ENCODE results near the gene SAMD4A.

SAMD4A gene

GRCh38 chr14:54631016-54631415 lies 64.1 kb downstream of the SAMD4A start:
- Histone ChIP-seq H3K4me1 (ENCODE audit: insufficient read depth, insufficient read length) (no peaks in the 10 kb centered on the region), H3K9ac (ENCODE audit: insufficient read length, low read depth) (no peak overlapping the region), H3K27me3 (ENCODE audit: insufficient read depth, insufficient read length) (no peaks in the 10 kb centered on the region), H3K4me3 (ENCODE audit: insufficient read length, low read depth) (no peak overlapping the region), H3K36me3 (ENCODE audit: insufficient read depth, insufficient read length, low read length) (peaks cover 9% of the 10 kb centered on the region), H3K9me3 (ENCODE audit: insufficient read depth, low read length) (peaks cover 10% of the 10 kb centered on the region)
- DNase-seq (ENCODE audit: low read depth, low spot score) = no peak
- TF ChIP-seq ZNF274 (IDR thresholded peaks at IDR 0.05; ENCODE audit: low read depth, low read length) (no peak), SUZ12 (IDR thresholded peaks at IDR 0.05; ENCODE audit: extremely low read depth, insufficient read depth, insufficient read length) (no peak), YY1 (IDR thresholded peaks at IDR 0.05; ENCODE audit: insufficient read depth, insufficient read length) (no peak)

GRCh38 chr14:54632452-54632851 lies 65.5 kb downstream of the SAMD4A start:
- Histone ChIP-seq H3K36me3 (ENCODE audit: insufficient read depth, insufficient read length, low read length) (peaks cover 9% of the 10 kb centered on the region), H3K9ac (ENCODE audit: insufficient read length, low read depth) (no peak overlapping the region), H3K4me1 (ENCODE audit: insufficient read depth, insufficient read length) (no peaks in the 10 kb centered on the region), H3K27me3 (ENCODE audit: insufficient read depth, insufficient read length) (no peaks in the 10 kb centered on the region), H3K9me3 (ENCODE audit: insufficient read depth, low read length) (peaks cover 10% of the 10 kb centered on the region), H3K4me3 (ENCODE audit: insufficient read length, low read depth) (no peak overlapping the region)
- no peak for DNase-seq (ENCODE audit: low read depth, low spot score)
- TF ChIP-seq SUZ12 (IDR thresholded peaks at IDR 0.05; ENCODE audit: extremely low read depth, insufficient read depth, insufficient read length) = no peak
- no peak for TF ChIP-seq YY1 (IDR thresholded peaks at IDR 0.05; ENCODE audit: insufficient read depth, insufficient read length)
- no peak for TF ChIP-seq ZNF274 (IDR thresholded peaks at IDR 0.05; ENCODE audit: low read depth, low read length)

- no peak overlapping the region for H3K4me3 ChIP-seq (ENCODE audit: insufficient read length, low read depth)
- no peaks in the 10 kb centered on the region for H3K4me1 ChIP-seq (ENCODE audit: insufficient read depth, insufficient read length)
- peaks cover 10% of the 10 kb centered on the region for H3K9me3 ChIP-seq (ENCODE audit: insufficient read depth, low read length)
- no peak for DNase-seq (ENCODE audit: low read depth, low spot score)
- H3K27me3 ChIP-seq (ENCODE audit: insufficient read depth, insufficient read length) = no peaks in the 10 kb centered on the region
- H3K9ac ChIP-seq (ENCODE audit: insufficient read length, low read depth) = no peak overlapping the region
- H3K36me3 ChIP-seq (ENCODE audit: insufficient read depth, insufficient read length, low read length) = peaks cover 10% of the 10 kb centered on the region
- TF ChIP-seq YY1 (IDR thresholded peaks at IDR 0.05; ENCODE audit: insufficient read depth, insufficient read length) = no peak
- TF ChIP-seq SUZ12 (IDR thresholded peaks at IDR 0.05; ENCODE audit: extremely low read depth, insufficient read depth, insufficient read length) = no peak
- TF ChIP-seq ZNF274 (IDR thresholded peaks at IDR 0.05; ENCODE audit: low read depth, low read length) = no peak
Observed at GRCh38 chr14:54633076-54633475, 66.1 kb downstream of the SAMD4A start.

- Histone ChIP-seq H3K9ac (ENCODE audit: insufficient read length, low read depth) (no peak overlapping the region), H3K4me1 (ENCODE audit: insufficient read depth, insufficient read length) (no peaks in the 10 kb centered on the region), H3K27me3 (ENCODE audit: insufficient read depth, insufficient read length) (no peaks in the 10 kb centered on the region), H3K36me3 (ENCODE audit: insufficient read depth, insufficient read length, low read length) (peaks cover 6% of the 10 kb centered on the region), H3K4me3 (ENCODE audit: insufficient read length, low read depth) (no peak overlapping the region), H3K9me3 (ENCODE audit: insufficient read depth, low read length) (peaks cover under 1% of the 10 kb centered on the region; the same call in 1 of the 2 replicates)
- no peak for DNase-seq (ENCODE audit: low read depth, low spot score)
- no peak for TF ChIP-seq ZNF274 (IDR thresholded peaks at IDR 0.05; ENCODE audit: low read depth, low read length)
- TF ChIP-seq SUZ12 (IDR thresholded peaks at IDR 0.05; ENCODE audit: extremely low read depth, insufficient read depth, insufficient read length) = no peak
- TF ChIP-seq YY1 (IDR thresholded peaks at IDR 0.05; ENCODE audit: insufficient read depth, insufficient read length) = no peak
Observed at GRCh38 chr14:54637270-54638134, 70.6 kb downstream of the SAMD4A start.

- DNase-seq (ENCODE audit: low read depth, low spot score) = no peak
- Histone ChIP-seq H3K4me1 (ENCODE audit: insufficient read depth, insufficient read length) (no peaks in the 10 kb centered on the region), H3K9me3 (ENCODE audit: insufficient read depth, low read length) (no peaks in the 10 kb centered on the region), H3K9ac (ENCODE audit: insufficient read length, low read depth) (no peak overlapping the region), H3K36me3 (ENCODE audit: insufficient read depth, insufficient read length, low read length) (peaks cover 9% of the 10 kb centered on the region), H3K27me3 (ENCODE audit: insufficient read depth, insufficient read length) (no peaks in the 10 kb centered on the region), H3K4me3 (ENCODE audit: insufficient read length, low read depth) (no peak overlapping the region)
- no peak for TF ChIP-seq SUZ12 (IDR thresholded peaks at IDR 0.05; ENCODE audit: extremely low read depth, insufficient read depth, insufficient read length)
- no peak for TF ChIP-seq ZNF274 (IDR thresholded peaks at IDR 0.05; ENCODE audit: low read depth, low read length)
- TF ChIP-seq YY1 (IDR thresholded peaks at IDR 0.05; ENCODE audit: insufficient read depth, insufficient read length) = no peak
Observed at GRCh38 chr14:54638135-54638446, 71.2 kb downstream of the SAMD4A start.

- Histone ChIP-seq H3K4me3 (ENCODE audit: insufficient read length, low read depth) (no peak overlapping the region), H3K36me3 (ENCODE audit: insufficient read depth, insufficient read length, low read length) (peaks cover 9% of the 10 kb centered on the region), H3K27me3 (ENCODE audit: insufficient read depth, insufficient read length) (no peaks in the 10 kb centered on the region), H3K9ac (ENCODE audit: insufficient read length, low read depth) (no peak overlapping the region), H3K4me1 (ENCODE audit: insufficient read depth, insufficient read length) (no peaks in the 10 kb centered on the region), H3K9me3 (ENCODE audit: insufficient read depth, low read length) (no peaks in the 10 kb centered on the region)
- TF ChIP-seq YY1 (IDR thresholded peaks at IDR 0.05; ENCODE audit: insufficient read depth, insufficient read length) (no peak), SUZ12 (IDR thresholded peaks at IDR 0.05; ENCODE audit: extremely low read depth, insufficient read depth, insufficient read length) (no peak), ZNF274 (IDR thresholded peaks at IDR 0.05; ENCODE audit: low read depth, low read length) (no peak)
- DNase-seq (ENCODE audit: low read depth, low spot score) = no peak
Observed at GRCh38 chr14:54639611-54640010, 72.7 kb downstream of the SAMD4A start.

GRCh38 chr14:54640506-54640905 lies 73.6 kb downstream of the SAMD4A start:
- no peaks in the 10 kb centered on the region for H3K4me1 ChIP-seq (ENCODE audit: insufficient read depth, insufficient read length)
- no peaks in the 10 kb centered on the region for H3K9me3 ChIP-seq (ENCODE audit: insufficient read depth, low read length)
- no peak overlapping the region for H3K9ac ChIP-seq (ENCODE audit: insufficient read length, low read depth)
- TF ChIP-seq YY1 (IDR thresholded peaks at IDR 0.05; ENCODE audit: insufficient read depth, insufficient read length) = no peak
- TF ChIP-seq SUZ12 (IDR thresholded peaks at IDR 0.05; ENCODE audit: extremely low read depth, insufficient read depth, insufficient read length) = no peak
- H3K4me3 ChIP-seq (ENCODE audit: insufficient read length, low read depth) = no peak overlapping the region
- H3K36me3 ChIP-seq (ENCODE audit: insufficient read depth, insufficient read length, low read length) = peaks cover 9% of the 10 kb centered on the region
- no peaks in the 10 kb centered on the region for H3K27me3 ChIP-seq (ENCODE audit: insufficient read depth, insufficient read length)
- DNase-seq (ENCODE audit: low read depth, low spot score) = no peak
